ENCODE results near the gene SDC3.

The SDC3 gene

GRCh38 chr1:30857062-30857461 lies 51.5 kb downstream of the SDC3 start:
- no peak for TF ChIP-seq POLR2AphosphoS5 (IDR thresholded peaks at IDR 0.05; ENCODE audit: low read depth)
- TF ChIP-seq GABPA (IDR thresholded peaks at IDR 0.05; ENCODE audit: low read depth), result no peak
- no peak for TF ChIP-seq SPI1 (IDR thresholded peaks at IDR 0.05; ENCODE audit: borderline replicate concordance, low read depth)
- no peak for TF ChIP-seq REST (IDR thresholded peaks at IDR 0.05; ENCODE audit: insufficient replicate concordance, low read depth)
- TF ChIP-seq CTCF (IDR thresholded peaks at IDR 0.05; ENCODE audit: insufficient read depth, low read length), result no peak
- Histone ChIP-seq H3K27ac (replicated peaks) (no peak overlapping the region), H3K4me3 (replicated peaks; ENCODE audit: insufficient read depth, low read length) (no peak overlapping the region), H3K27me3 (ENCODE audit: insufficient read depth, poor library complexity, severe bottlenecking) (peaks cover 5% of the 10 kb centered on the region)
- no peak for DNase-seq (ENCODE audit: low read depth in 1 of 2, low spot score in 1 of 2)

GRCh38 chr1:30856260-30856790 lies 52.2 kb downstream of the SDC3 start:
- H3K27ac ChIP-seq (replicated peaks), result no peak overlapping the region
- H3K27me3 ChIP-seq (ENCODE audit: insufficient read depth, poor library complexity, severe bottlenecking), result peaks cover 5% of the 10 kb centered on the region
- TF ChIP-seq POLR2AphosphoS5 (IDR thresholded peaks at IDR 0.05; ENCODE audit: low read depth), result no peak
- no peak overlapping the region for H3K4me3 ChIP-seq (replicated peaks; ENCODE audit: insufficient read depth, low read length)
- no peak for DNase-seq (ENCODE audit: low read depth in 1 of 2, low spot score in 1 of 2)

- no peak for DNase-seq (ENCODE audit: low read depth in 1 of 2, low spot score in 1 of 2)
- H3K4me3 ChIP-seq (replicated peaks; ENCODE audit: insufficient read depth, low read length), result no peak overlapping the region
- H3K27ac ChIP-seq (replicated peaks), result no peak overlapping the region
- TF ChIP-seq SPI1 (IDR thresholded peaks at IDR 0.05; ENCODE audit: borderline replicate concordance, low read depth) (no peak), POLR2AphosphoS5 (IDR thresholded peaks at IDR 0.05; ENCODE audit: low read depth) (no peak), CTCF (IDR thresholded peaks at IDR 0.05; ENCODE audit: insufficient read depth, low read length) (no peak), REST (IDR thresholded peaks at IDR 0.05; ENCODE audit: insufficient replicate concordance, low read depth) (no peak)
- peaks cover 5% of the 10 kb centered on the region for H3K27me3 ChIP-seq (ENCODE audit: insufficient read depth, poor library complexity, severe bottlenecking)
Measured at GRCh38 chr1:30855686-30856259, 52.8 kb downstream of the SDC3 start.

GRCh38 chr1:30853350-30853749 lies 55.2 kb downstream of the SDC3 start:
- no peak for TF ChIP-seq REST (IDR thresholded peaks at IDR 0.05; ENCODE audit: insufficient replicate concordance, low read depth)
- no peak for TF ChIP-seq CTCF (IDR thresholded peaks at IDR 0.05; ENCODE audit: insufficient read depth, low read length)
- no peak for TF ChIP-seq SPI1 (IDR thresholded peaks at IDR 0.05; ENCODE audit: borderline replicate concordance, low read depth)
- no peak for TF ChIP-seq GABPA (IDR thresholded peaks at IDR 0.05; ENCODE audit: low read depth)
- TF ChIP-seq POLR2AphosphoS5 (IDR thresholded peaks at IDR 0.05; ENCODE audit: low read depth), result no peak
- Histone ChIP-seq H3K27me3 (ENCODE audit: insufficient read depth, poor library complexity, severe bottlenecking) (peaks cover 10% of the 10 kb centered on the region), H3K27ac (replicated peaks) (no peak overlapping the region), H3K4me3 (replicated peaks; ENCODE audit: insufficient read depth, low read length) (no peak overlapping the region)
- DNase-seq (ENCODE audit: low read depth in 1 of 2, low spot score in 1 of 2), result no peak

Measured in HL-60 (cell line).